MM.1S (cell line): ENCODE results near the gene PPP1R9B.

Experiments used
- DNase-seq: peaks from one replicate; pipeline ENCODE4 v3.0.0-alpha.2; 2015
- H2AFZ ChIP-seq: fragments of 300-600 bp; sonication (generic); 2 replicates; pipeline ENCODE4 v1.6.0; 2016; ENCODE audit warnings: antibody characterized with exemption, low read length
- H3F3A ChIP-seq: fragments of 300-600 bp; sonication (generic); 2 replicates; pipeline ENCODE4 v1.6.1; 2016; ENCODE audit warnings: mild to moderate bottlenecking, antibody characterized with exemption, low read length, moderate library complexity, mixed read lengths; ENCODE audit not compliant: insufficient read depth
- H3K27ac ChIP-seq: fragments of 300-600 bp; sonication (generic); 2 replicates; pipeline ENCODE4 v1.5.1; 2016; ENCODE audit warnings: mild to moderate bottlenecking, low read length
- H3K27me3 ChIP-seq: fragments of 300-600 bp; sonication (generic); replicated peaks from 2 replicates; pipeline ENCODE4 v1.6.0; 2016; ENCODE audit warnings: low read length; ENCODE audit not compliant: insufficient read depth
- H3K36me3 ChIP-seq: fragments of 300-600 bp; sonication (generic); replicated peaks from 2 replicates; pipeline ENCODE4 v1.6.1; 2016; ENCODE audit warnings: mild to moderate bottlenecking, low read length, mixed read lengths; ENCODE audit not compliant: insufficient read depth
- H3K4me1 ChIP-seq: fragments of 300-600 bp; sonication (generic); 2 replicates; pipeline ENCODE4 v1.6.1; 2016; ENCODE audit warnings: low read length, mixed read lengths
- H3K4me2 ChIP-seq: fragments of 300-600 bp; sonication (generic); 2 replicates; pipeline ENCODE4 v1.6.0; 2016; ENCODE audit warnings: low read depth, low read length
- H3K4me3 ChIP-seq: fragments of 300-600 bp; sonication (generic); 2 replicates; pipeline ENCODE4 v1.5.1; 2016; ENCODE audit warnings: low read length, mixed read lengths
- H3K79me2 ChIP-seq: fragments of 300-600 bp; sonication (generic); 2 replicates; pipeline ENCODE4 v1.6.1; 2016; ENCODE audit warnings: mixed run types, low read length, mixed read lengths
- H3K9ac ChIP-seq: fragments of 300-600 bp; sonication (generic); 2 replicates; pipeline ENCODE4 v1.6.1; 2016; ENCODE audit warnings: low read length, mixed read lengths
- H3K9me2 ChIP-seq: fragments of 300-600 bp; sonication (generic); replicated peaks from 2 replicates; pipeline ENCODE4 v1.6.1; 2016; ENCODE audit warnings: mild to moderate bottlenecking, low read length, mixed read lengths; ENCODE audit not compliant: insufficient read depth
- H3K9me3 ChIP-seq: fragments of 300-600 bp; sonication (generic); replicated peaks from 2 replicates; pipeline ENCODE4 v1.6.1; 2016; ENCODE audit warnings: mild to moderate bottlenecking, low read length, mixed read lengths; ENCODE audit not compliant: insufficient read depth
- H4K20me1 ChIP-seq: fragments of 300-600 bp; sonication (generic); 2 replicates; pipeline ENCODE4 v1.6.1; 2016; ENCODE audit warnings: mild to moderate bottlenecking, low read length, moderate library complexity, mixed read lengths; ENCODE audit not compliant: insufficient read depth
- CTCF ChIP-seq: fragments of 300-600 bp; sonication (generic); IDR thresholded peaks from 2 replicates; pipeline ENCODE4 v1.5.1; 2016; ENCODE audit warnings: antibody characterized with exemption, low read length, mixed read lengths
- EZH2 ChIP-seq: fragments of 300-600 bp; sonication (generic); optimal IDR thresholded peaks from 2 replicates; pipeline ENCODE3; 2017; ENCODE audit warnings: low read depth, mild to moderate bottlenecking, antibody characterized with exemption, low read length, mixed read lengths
- EZH2phosphoT487 ChIP-seq: fragments of 300-600 bp; sonication (generic); IDR thresholded peaks from 2 replicates; pipeline ENCODE4 v1.6.1; 2018; ENCODE audit warnings: antibody characterized with exemption, low read length

PPP1R9B gene

GRCh38 chr17:50087246-50087911 is 63.1 kb downstream of the PPP1R9B start:
- Histone ChIP-seq H3K4me3 (no peak overlapping the region), H3K27me3 (no peaks in the 10 kb centered on the region), H3F3A (0 out of 2 replicates have a peak, but pooled peaks cover 4% of the 10 kb centered on the region), H3K9me2 (no peaks in the 10 kb centered on the region), H3K4me2 (no peak overlapping the region), H3K36me3 (no peaks in the 10 kb centered on the region), H3K4me1 (no peaks in the 10 kb centered on the region), H4K20me1 (no peaks in the 10 kb centered on the region), H3K9me3 (no peaks in the 10 kb centered on the region), H3K79me2 (no peaks in the 10 kb centered on the region), H2AFZ (no peak overlapping the region), H3K27ac (no peak overlapping the region), H3K9ac (no peak overlapping the region)
- TF ChIP-seq EZH2phosphoT487 (no peak), EZH2 (no peak), CTCF (peak; percentile 97)
- peak; percentile 50 for DNase-seq
